ENCODE data around the gene TMPRSS2.

Gene TMPRSS2

DNA sequence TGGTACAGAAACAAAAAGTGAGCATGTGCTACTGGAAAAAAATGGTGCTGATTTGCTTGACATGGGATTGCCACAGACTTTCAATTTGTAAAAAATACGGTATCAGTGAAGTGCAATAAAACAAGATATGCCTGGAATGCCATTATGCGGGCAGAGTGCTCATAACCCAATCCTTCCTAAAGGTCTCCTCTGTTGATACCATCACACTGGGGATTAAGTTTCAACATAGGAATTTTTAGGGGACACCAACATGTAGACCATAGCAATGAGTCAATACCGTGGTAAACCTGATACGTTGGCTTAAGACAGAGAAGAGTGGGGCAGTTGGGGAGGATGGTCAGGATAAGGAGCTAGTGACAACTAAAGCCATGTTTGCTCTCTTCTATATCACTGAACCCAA is 61.4 kb downstream of the TMPRSS2 start:
- peak; percentile 73 for DNase-seq

- no peak for DNase-seq
Observed at GRCh38 chr21:41445465-41445862, 62.5 kb downstream of the TMPRSS2 start.

DNA sequence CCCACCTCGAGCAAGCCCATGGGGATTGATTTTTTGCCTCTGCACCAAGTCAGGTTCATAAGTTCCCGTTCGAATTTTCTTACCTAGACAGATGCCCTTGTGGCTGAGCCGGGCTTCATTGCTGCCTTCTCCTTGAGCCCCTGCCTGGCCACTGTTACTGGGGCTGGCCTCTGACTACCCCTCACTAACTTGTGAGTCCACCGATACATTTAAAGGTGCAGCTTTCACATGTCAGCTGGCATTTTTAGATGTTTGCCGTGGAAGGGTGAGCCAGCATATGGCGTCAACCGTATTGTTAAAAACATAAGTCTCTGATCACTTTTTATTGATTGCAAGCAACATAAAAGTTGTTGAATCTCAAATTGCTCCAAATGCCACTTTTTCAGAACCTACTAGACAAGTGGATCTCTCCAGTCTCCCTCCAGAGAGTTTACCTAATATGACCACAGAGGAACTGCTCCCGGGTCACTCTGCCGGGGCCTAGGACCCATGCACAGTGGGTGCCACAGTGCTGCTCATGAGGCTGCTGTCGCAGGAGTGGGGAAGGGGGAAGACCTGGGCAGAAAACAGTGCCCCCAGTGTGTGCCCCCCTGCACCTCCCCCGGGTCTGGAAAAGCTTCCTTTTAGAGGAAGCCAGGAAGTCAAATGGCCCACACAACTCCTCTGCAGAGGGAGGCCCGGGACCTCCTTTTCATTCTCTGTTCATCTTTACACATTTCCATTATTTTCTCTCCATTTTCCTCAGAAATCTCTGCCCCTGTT is 63.1 kb downstream of the TMPRSS2 start:
- no peak for DNase-seq

- DNase-seq, result no peak
Observed at GRCh38 chr21:41443562-41443961, 64.4 kb downstream of the TMPRSS2 start.

DNA sequence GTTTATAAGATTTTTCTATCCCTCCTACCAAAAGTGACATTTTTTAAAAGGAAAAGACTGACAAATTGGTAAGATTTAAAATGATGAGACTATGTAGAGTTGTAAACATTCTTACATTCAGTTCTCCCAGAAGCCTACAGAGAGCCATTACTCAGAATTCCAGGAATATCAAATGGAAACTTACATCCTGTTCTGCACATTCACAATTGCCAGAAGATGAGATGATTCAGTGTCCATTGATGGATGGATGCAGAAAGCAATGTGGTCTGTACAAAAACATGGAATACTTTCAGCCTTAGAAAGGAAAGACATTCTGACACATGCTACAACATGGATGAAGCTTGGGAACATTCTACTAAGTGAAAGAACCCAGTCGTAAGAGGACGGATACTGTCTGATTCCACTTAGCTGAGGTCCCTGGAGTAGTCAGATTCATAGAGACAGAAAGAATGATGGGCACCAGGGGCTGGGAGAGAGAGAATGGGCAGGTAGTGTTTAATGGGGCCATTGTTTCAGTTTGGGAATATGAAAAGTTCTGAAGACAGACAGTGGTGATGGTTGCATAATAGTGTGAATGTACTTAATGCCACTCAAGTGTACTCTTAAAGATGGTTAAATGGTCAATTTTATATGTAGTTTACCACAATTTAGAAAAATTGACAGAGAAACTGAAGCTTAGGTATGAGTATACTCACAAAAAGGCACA is 65.3 kb downstream of the TMPRSS2 start:
- DNase-seq, result no peak

DNA sequence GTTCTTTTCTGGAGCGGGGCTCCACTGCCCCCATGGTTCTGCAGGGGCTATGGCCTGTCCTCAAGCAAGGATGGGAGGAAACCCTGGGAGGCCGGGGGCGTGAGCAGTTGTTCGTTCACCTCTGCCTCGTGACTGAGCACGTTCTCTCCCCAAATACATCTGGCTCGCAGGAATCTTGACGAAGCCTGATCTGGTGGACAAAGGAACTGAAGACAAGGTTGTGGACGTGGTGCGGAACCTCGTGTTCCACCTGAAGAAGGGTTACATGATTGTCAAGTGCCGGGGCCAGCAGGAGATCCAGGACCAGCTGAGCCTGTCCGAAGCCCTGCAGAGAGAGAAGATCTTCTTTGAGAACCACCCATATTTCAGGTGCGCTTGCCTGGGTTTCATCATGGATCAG is 66.4 kb downstream of the TMPRSS2 start:
- no peak for DNase-seq

DNA sequence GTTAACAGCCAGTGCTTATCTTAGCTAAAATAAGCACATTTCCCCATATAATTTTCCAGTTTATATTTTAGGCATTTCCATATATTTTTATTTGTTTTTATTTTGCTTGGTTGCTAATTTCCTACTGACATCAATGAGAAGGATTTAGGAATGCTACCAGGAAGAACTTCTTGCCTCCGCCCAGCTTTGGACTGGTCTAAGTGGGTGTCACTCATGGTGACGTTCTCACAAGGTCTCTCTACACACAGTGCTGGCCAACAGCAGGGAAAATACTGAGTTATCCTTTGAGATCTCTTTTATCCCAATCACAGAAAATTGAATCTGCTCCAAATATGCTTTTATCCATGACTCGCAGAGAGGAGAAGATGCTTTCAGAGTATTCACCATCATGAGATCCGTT is 68.7 kb downstream of the TMPRSS2 start:
- DNase-seq, result peak; percentile 36

- no peak for DNase-seq
Observed at GRCh38 chr21:41438425-41439113, 69.4 kb downstream of the TMPRSS2 start.

DNA sequence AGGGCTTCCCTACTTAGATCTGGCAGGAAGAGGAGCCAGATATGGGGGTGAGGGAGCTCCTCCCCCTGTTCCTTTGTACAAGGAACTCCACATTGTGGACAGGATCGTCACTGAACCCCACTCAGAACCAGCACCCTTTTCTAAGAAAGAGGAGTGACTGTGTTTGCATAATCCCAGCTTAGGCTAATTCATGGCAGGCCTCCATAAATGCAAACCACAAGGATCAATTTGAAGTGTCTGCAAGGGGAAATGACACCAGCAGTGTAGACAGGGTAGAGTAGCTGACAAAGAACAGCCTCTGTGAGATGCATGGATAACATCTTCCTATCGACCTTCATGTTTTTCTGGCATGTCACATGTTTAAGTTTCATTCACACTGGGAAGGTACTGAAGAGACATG is 70.2 kb downstream of the TMPRSS2 start:
- no peak for DNase-seq

- no peak for DNase-seq
Observed at GRCh38 chr21:41435706-41436105, 72.3 kb downstream of the TMPRSS2 start.

- no peak for DNase-seq
Observed at GRCh38 chr21:41433566-41433965, 74.4 kb downstream of the TMPRSS2 start.

DNA sequence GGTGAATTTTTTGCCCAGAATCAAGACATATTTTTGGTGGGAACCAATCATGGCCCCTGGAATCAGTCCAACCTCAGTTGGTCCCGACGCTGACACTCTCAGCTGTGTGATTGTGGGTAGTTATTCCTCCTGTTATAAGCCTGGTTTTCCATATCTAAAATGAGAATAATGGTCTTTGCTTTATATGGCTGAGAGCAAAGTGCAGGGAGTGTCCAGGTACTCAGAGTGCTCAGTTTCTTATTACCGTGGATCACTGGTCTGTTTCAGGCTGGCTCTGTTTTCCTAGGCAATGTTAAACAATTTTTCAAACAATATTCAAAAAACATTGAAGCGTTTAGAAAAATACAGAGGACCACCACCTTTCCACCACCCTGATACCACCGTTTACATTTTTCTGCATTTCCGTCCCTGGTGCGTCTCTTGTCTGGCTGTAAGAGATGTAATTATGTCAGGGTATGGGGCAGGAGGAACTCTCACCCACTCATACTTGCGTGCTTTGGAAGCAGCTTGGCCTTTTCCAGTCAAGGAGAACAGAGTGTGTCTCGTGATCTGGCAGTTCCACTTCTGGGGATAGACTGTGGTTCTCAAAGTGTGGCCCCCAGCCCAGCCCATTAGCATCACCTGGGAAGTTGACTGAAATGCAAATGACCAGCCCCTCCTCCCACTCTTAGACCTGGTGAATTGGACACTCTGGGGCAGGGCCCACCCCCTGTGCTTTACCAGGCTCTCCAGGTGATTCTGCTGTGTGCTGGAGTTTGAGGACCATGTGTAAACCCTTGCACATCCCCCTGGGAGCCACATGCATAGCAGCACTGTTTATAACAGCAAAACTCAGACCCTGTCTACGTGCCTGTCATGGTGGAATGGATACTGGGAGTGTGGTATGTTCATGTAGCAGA is 75.1 kb downstream of the TMPRSS2 start:
- DNase-seq, result no peak

DNA sequence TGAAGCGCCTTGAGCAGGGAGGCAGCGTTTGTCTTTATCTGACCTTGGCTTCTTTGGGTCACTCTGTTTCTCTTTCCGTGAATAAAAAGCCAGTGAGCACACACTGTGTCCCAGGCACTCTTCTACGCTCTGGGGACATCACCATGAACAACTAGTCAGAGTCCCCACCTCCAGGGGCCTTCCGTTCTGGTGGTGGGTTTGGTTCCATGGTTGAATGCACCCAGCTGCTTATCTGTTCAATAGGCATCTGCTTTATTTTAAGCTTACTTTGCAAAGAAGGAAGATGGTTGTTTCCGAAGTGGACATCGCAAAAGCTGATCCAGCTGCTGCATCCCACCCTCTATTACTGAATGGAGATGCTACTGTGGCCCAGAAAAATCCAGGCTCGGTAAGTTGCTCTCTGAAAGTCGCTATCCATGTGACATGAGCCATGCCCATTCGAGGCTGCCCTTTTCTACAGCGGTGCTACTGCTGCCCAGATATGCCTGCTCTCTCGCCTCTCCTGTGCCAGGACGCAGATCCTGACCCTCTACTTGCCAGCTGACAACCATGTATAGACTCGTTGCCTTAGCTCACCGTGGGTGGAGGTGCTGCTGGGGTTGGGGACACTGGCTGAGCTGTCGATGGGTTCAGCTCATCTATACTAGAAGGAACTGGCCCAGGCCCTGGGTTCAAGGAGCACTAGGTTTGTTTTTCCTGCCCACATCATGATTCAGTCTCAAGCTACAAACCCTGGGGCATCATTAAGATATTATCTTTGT is 76.0 kb downstream of the TMPRSS2 start:
- DNase-seq, result no peak

DNA sequence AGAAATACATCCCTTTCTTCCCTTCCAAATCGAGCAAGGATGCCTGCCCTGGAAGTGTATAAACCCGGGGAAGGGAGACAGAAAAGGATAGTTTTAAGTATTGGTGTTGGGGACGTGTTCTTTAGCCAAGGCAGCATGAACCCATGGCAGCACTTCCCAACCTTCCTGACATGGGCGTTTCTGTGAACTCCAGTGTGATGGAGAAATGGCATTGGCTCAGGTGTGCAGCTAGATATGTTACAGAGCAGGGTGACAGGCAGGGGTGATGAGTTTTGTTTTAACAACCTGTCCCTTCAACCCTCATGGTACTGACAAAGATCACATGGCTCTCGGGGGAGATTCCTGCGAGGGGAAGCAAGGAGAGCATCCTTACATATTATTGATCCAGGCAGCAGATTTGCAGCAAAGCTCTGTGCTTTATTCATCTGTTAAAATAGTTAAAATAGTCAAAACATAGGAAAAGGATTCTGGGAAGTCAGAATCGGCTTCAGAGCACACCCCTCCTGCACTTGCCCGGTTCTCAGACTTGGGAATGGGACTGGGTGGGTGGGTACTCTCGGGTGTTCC is 78.0 kb downstream of the TMPRSS2 start:
- DNase-seq, result no peak

DNA sequence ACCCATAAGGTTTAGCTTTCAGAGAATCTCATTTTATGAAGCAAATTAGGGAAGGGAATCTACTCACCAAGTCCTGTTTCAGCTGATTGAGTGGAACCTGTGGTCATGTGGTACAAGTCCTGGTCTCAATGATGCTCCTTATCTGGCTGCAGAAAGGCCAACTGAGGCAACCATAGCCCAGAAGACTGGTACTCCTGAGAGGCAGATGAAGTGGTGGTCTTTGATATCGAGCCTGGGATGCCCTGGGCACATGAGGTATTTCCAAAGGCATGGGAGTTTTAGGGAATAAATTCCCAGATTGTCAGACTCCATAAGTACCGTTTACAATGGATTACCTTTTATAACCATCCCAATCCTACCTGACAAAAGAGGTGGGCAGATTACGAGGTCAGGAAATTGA is 78.7 kb downstream of the TMPRSS2 start:
- no peak for DNase-seq

DNA sequence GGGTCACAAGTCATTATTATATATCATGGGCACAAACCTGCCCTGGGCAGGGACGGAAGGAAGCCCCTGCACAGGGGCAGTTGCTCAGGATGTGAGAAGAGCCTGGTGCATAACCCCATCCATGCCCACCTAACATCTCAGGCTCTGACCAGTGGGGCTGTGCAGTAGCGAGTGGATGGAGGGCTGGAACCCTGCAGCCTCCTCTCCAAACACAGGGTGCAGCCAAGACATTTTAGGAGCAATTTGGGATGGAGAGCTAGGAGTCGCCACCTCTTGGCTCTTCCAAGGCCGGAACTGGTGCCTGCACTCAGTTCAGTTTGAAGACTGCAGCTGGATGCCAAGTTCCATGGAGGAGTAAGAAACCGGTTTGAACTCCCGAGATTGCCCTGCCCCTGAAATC is 79.1 kb downstream of the TMPRSS2 start:
- no peak for DNase-seq

DNA sequence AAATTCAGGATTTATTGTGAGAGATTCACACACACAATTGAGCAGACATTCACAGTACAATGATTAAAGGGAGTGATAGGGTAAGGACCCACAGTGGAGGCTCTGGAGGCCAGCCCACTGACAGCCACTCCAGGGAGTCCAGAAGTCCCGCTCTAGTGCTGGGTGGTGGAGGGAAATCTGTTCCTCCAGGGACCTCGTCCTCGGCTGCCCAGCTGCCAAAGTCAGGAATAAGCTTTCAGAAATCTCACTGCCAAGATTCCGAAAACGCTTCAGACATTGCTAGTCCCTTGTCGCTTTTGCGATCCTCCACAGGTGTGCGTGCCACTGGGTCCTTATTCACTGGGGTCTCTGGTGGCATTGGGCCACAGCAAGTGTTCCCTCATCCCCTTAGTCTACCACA is 79.6 kb downstream of the TMPRSS2 start:
- no peak for DNase-seq

DNA sequence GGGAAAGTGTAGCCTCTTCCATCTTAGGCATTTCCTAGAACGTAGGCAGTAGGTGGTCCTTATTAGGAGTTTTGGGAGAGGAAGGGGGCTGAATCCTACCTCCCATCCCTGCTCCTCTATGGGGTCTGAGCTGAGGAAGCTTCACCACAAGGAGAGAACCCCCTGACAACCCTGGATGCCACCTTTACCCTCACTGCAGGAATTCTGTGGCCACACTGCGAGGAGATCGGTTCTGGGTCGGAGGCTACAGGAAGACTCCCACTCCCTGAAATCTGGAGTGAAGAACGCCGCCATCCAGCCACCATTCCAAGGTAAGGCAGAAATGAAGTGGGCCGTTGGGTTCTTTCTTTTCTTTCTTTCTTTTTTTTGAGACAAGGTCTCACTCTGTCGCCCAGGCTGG is 80.4 kb downstream of the TMPRSS2 start:
- DNase-seq, result no peak

- DNase-seq, result no peak
Observed at GRCh38 chr21:41426676-41427404, 81.1 kb downstream of the TMPRSS2 start.

DNA sequence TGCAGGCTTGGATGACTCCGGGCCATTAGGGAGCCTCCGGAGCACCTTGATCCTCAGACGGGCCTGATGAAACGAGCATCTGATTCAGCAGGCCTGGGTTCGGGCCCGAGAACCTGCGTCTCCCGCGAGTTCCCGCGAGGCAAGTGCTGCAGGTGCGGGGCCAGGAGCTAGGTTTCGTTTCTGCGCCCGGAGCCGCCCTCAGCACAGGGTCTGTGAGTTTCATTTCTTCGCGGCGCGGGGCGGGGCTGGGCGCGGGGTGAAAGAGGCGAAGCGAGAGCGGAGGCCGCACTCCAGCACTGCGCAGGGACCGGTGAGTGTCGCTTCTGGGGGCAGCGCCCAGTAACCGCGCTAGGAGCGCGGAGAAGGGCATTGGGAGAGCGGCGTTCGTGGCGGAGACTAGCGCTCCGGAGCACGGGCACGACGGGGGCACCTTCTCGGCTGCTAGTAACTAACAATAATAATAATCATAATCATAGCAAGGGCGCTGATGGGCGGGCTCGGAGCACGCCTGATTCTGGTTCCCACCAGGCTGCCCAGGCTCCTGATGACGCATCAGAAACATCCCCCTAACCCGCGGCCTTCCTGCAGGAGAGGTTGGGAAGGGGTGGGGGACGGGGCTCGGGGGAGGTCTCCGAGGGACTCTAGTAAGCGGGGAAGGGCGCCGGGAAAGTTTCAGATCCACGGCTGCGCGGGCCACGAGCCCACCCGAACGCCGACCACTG is 81.8 kb downstream of the TMPRSS2 start, which contains the start of gene MX1:
Gene MX1 (plus strand): TSS at position 286 of the 722 bp plus-strand sequence. CDS start 5,832 bp downstream, outside the sequence.
- DNase-seq, result peak; percentile 89
